Neural cell (in vitro differentiated cells): ENCODE data around the gene DDX24. TPM values are rescaled to one million over a fixed set of nuclear protein-coding genes. Genes with fewer than 3 reads are reported as not detected.

Experiments
- H2AFZ ChIP-seq: fragments of 200-600, 300-800 bp; sonication (generic), shearing (Covaris generic); 2 replicates; pipeline ENCODE4 v1.6.0; 2014; ENCODE audit warnings: low read depth, mild to moderate bottlenecking, antibody characterized with exemption, low read length, moderate library complexity
- H3F3A ChIP-seq: fragments of 200-600 bp; shearing (Covaris generic); 2 replicates; pipeline ENCODE4 v1.6.1; 2016; ENCODE audit warnings: mild to moderate bottlenecking, moderate library complexity, mixed read lengths, antibody characterized with exemption, low read length; ENCODE audit not compliant: insufficient read depth, poor library complexity, severe bottlenecking
- H3K27ac ChIP-seq: fragments of 200-600, 300-800 bp; sonication (generic), shearing (Covaris generic); 2 replicates; pipeline ENCODE4 v1.5.1; 2014; ENCODE audit warnings: mild to moderate bottlenecking, low read length, moderate library complexity
- H3K27me3 ChIP-seq: fragments of 300-800, 200-600 bp; sonication (generic), shearing (Covaris generic); 2 replicates; pipeline ENCODE4 v1.6.0; 2014; ENCODE audit warnings: mild to moderate bottlenecking, low read depth, low read length, moderate library complexity; ENCODE audit not compliant: insufficient read depth
- H3K36me3 ChIP-seq: fragments of 300-800, 200-600 bp; sonication (generic), shearing (Covaris generic); 2 replicates; pipeline ENCODE4 v1.5.1; 2014; ENCODE audit warnings: mild to moderate bottlenecking, antibody characterized with exemption, low read length, moderate library complexity; ENCODE audit not compliant: insufficient read depth
- H3K4me2 ChIP-seq: fragments of 300-800, 200-600 bp; sonication (generic), shearing (Covaris generic); 2 replicates; pipeline ENCODE4 v1.6.0; 2014; ENCODE audit warnings: mild to moderate bottlenecking, low read length
- H3K4me3 ChIP-seq: fragments of 300-800, 200-600 bp; sonication (generic), shearing (Covaris generic); 2 replicates; pipeline ENCODE4 v1.5.1; 2014; ENCODE audit warnings: mild to moderate bottlenecking, low read length, moderate library complexity
- H3K79me2 ChIP-seq: fragments of 200-600 bp; shearing (Covaris generic); replicated peaks from 2 replicates; pipeline ENCODE4 v1.6.0; 2014; ENCODE audit warnings: mild to moderate bottlenecking, low read length, moderate library complexity; ENCODE audit not compliant: insufficient read depth
- H3K9ac ChIP-seq: fragments of 300-800, 200-600 bp; sonication (generic), shearing (Covaris generic); 2 replicates; pipeline ENCODE4 v1.6.1; 2016; ENCODE audit warnings: mild to moderate bottlenecking, low read length, mixed read lengths
- H3K9me2 ChIP-seq: fragments of 200-600 bp; shearing (Covaris generic); 2 replicates; pipeline ENCODE4 v1.6.1; 2016; ENCODE audit warnings: mild to moderate bottlenecking, low read length, mixed read lengths; ENCODE audit not compliant: insufficient read depth
- H3K9me3 ChIP-seq: fragments of 200-600, 300-800 bp; sonication (generic), shearing (Covaris generic); 2 replicates; pipeline ENCODE4 v1.6.1; 2016; ENCODE audit warnings: mild to moderate bottlenecking, mixed run types, low read length, moderate library complexity, mixed read lengths
- H4K20me1 ChIP-seq: fragments of 200-600 bp; shearing (Covaris generic); 2 replicates; pipeline ENCODE4 v1.6.1; 2016; ENCODE audit warnings: mild to moderate bottlenecking, mixed run types; ENCODE audit not compliant: insufficient read depth
- CTCF ChIP-seq: fragments of 450-650 bp; IDR thresholded peaks from 2 replicates; pipeline ENCODE4 v1.5.1; 2014; ENCODE audit warnings: antibody characterized with exemption, mild to moderate bottlenecking, moderate library complexity; ENCODE audit not compliant: poor library complexity, severe bottlenecking
- EP300 ChIP-seq: fragments of 450-650 bp; conservative IDR thresholded peaks from 2 replicates; pipeline ENCODE4 v1.6.1; 2014; ENCODE audit warnings: antibody characterized with exemption, mild to moderate bottlenecking, moderate library complexity; ENCODE audit not compliant: poor library complexity, severe bottlenecking
- EZH2 ChIP-seq: fragments of 200-600, 300-800 bp; shearing (Covaris generic), sonication (generic); IDR thresholded peaks from 2 replicates; pipeline ENCODE4 v1.6.1; 2014; ENCODE audit warnings: antibody characterized with exemption, low read length, borderline replicate concordance, mild to moderate bottlenecking; ENCODE audit not compliant: insufficient read depth, poor library complexity, severe bottlenecking
- MXI1 ChIP-seq: fragments of 450-650 bp; conservative IDR thresholded peaks from 2 replicates; pipeline ENCODE4 v1.6.1; 2014; ENCODE audit warnings: antibody characterized with exemption, mild to moderate bottlenecking; ENCODE audit not compliant: poor library complexity, severe bottlenecking
- POLR2AphosphoS5 ChIP-seq: IDR thresholded peaks from 2 replicates; pipeline ENCODE4 v1.6.1; 2012
- RAD21 ChIP-seq: fragments of 450-650 bp; conservative IDR thresholded peaks from 2 replicates; pipeline ENCODE4 v1.6.1; 2014; ENCODE audit warnings: antibody characterized with exemption, mild to moderate bottlenecking, moderate library complexity
- SMC3 ChIP-seq: fragments of 450-650 bp; conservative IDR thresholded peaks from 2 replicates; pipeline ENCODE4 v1.6.1; 2014; ENCODE audit warnings: antibody characterized with exemption, mild to moderate bottlenecking, moderate library complexity; ENCODE audit not compliant: poor library complexity
- TAF1 ChIP-seq: IDR thresholded peaks from 2 replicates; pipeline ENCODE4 v1.6.1; 2012; ENCODE audit warnings: low read depth
- polyA plus RNA-seq: library from polyadenylated mRNA; depleted of rRNA; stranded (reverse); fragments of >200 nt; gene quantifications from 2 replicates; pipeline ENCODE4 v1.2.3, GENCODE V29; 2014
- TF ChIP-seq, protein P1 (sequence below): IDR thresholded peaks from 2 replicates; pipeline ENCODE4 v1.6.1; 2012; ENCODE audit warnings: borderline replicate concordance

The DDX24 gene
- polyA plus RNA-seq, 1 donor from 2014 or later: 177 TPM

DNA sequence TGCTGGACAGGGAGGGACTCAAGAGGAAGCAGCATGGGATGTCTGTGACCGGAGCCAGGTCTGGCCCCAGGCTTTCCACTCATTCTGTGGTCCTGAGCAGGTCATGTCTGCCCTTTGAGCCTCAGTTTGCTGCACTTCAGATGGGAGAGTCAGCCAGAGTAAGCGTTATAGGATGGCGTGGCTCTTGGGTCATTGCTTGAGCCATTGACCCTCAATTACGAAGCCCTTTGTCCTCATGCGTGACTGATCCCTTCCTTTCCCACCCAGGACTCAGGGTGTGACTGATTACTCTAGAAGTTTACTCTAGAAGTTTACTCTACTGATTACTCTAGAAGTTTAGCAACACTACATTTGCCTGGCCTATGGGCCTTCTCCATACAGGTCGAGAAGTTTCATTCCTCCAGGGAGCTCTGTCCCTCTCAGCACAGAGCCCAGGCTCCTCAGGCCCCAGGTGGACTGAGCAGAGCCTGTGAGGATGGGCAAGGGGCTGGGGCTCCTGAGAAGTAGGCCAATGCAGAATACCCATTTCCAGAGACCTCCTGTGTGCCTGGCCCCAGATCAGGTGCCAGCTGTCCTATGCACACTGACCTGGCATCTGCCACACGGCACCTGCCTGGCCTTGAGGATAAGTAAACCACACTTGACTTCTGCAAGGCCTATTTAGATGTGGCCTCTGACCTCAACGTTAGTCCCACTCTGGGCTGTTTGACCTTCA, 21.9 kb upstream of the DDX24 start:
- TF ChIP-seq RAD21: no peak
- no peaks in the 10 kb centered on the region for H4K20me1 ChIP-seq

DNA sequence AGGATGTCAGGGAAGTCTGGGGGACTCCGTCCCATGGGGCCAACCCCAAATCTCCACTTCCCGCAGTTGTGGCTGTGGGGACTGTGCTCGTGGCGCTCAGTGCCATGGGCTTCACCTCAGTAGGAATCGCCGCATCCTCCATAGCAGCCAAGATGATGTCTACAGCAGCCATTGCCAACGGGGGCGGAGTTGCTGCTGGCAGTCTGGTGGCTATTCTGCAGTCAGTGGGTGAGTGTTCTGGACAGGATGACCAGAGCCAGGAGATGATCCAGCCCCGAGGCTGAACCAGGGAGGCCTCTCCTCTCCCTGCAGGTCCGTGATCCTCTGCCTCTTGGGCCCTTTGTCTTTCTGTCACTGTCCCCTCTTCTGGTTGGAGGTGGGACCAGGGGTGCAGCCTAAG, 20.7 kb upstream of the DDX24 start:
- H3K27ac ChIP-seq: no peak overlapping the region
- TF ChIP-seq MXI1 (no peak), RAD21 (no peak), SMC3 (no peak), EZH2 (no peak)
- no peak overlapping the region for H2AFZ ChIP-seq
- H3K9me2 ChIP-seq: no peaks in the 10 kb centered on the region
- no peaks in the 10 kb centered on the region for H3K27me3 ChIP-seq
- no peak overlapping the region for H3K4me3 ChIP-seq
- H3K36me3 ChIP-seq: no peaks in the 10 kb centered on the region
- no peaks in the 10 kb centered on the region for H3K9me3 ChIP-seq
- no peaks in the 10 kb centered on the region for H3F3A ChIP-seq
- no peaks in the 10 kb centered on the region for H4K20me1 ChIP-seq
- no peak overlapping the region for H3K4me2 ChIP-seq
- no peaks in the 10 kb centered on the region for H3K79me2 ChIP-seq
- no peak overlapping the region for H3K9ac ChIP-seq

More for the DNA sequence above, 21.9 kb upstream of the DDX24 start:
- no peaks in the 10 kb centered on the region for H3K36me3 ChIP-seq
- no peaks in the 10 kb centered on the region for H3K79me2 ChIP-seq
- no peaks in the 10 kb centered on the region for H3K9me2 ChIP-seq
- no peaks in the 10 kb centered on the region for H3K9me3 ChIP-seq
- H3K4me3 ChIP-seq: no peak overlapping the region
- H3K27me3 ChIP-seq: no peaks in the 10 kb centered on the region
- H2AFZ ChIP-seq: no peak overlapping the region
- no peak overlapping the region for H3K4me2 ChIP-seq
- no peak overlapping the region for H3K9ac ChIP-seq
- H3F3A ChIP-seq: no peaks in the 10 kb centered on the region
- H3K27ac ChIP-seq: no peak overlapping the region

- H3K4me3 ChIP-seq: no peak overlapping the region
- H3K27me3 ChIP-seq: no peaks in the 10 kb centered on the region
- H2AFZ ChIP-seq: no peak overlapping the region
- H3K79me2 ChIP-seq: no peaks in the 10 kb centered on the region
- H3K36me3 ChIP-seq: no peaks in the 10 kb centered on the region
- TF ChIP-seq CTCF (no peak), MXI1 (no peak)
- no peaks in the 10 kb centered on the region for H3K9me2 ChIP-seq
- no peaks in the 10 kb centered on the region for H3K9me3 ChIP-seq
- H3F3A ChIP-seq: no peaks in the 10 kb centered on the region
- H3K9ac ChIP-seq: no peak overlapping the region
- no peaks in the 10 kb centered on the region for H4K20me1 ChIP-seq
- no peak overlapping the region for H3K4me2 ChIP-seq
- no peak overlapping the region for H3K27ac ChIP-seq
Observed at GRCh38 chr14:94100847-94101246, 19.8 kb upstream of the DDX24 start.

DNA sequence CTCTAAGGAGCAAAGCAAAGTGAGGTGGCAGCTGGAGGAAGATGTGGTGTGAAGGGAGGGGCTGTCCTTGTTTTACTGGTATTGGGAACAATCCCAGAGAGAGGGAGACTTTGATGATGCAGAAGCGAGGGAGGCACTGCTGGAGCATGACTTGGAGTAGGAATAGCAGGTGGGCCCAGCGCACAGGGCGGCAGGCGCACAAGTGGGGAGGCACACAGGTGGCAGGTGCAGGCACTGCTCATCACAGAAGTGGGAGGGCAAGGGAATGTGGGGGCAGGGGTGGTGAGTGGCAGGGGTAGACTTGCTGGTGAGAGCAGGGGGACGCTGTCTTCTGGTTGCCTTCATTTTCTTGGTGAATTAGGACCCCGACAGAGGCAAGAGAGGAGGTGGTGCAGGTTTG, 18.0 kb upstream of the DDX24 start:
- Histone ChIP-seq H4K20me1 (no peaks in the 10 kb centered on the region), H3K27me3 (no peaks in the 10 kb centered on the region), H3F3A (no peaks in the 10 kb centered on the region), H3K9me2 (no peaks in the 10 kb centered on the region), H3K4me3 (no peak overlapping the region), H2AFZ (no peak overlapping the region), H3K9me3 (no peaks in the 10 kb centered on the region), H3K4me2 (no peak overlapping the region), H3K79me2 (no peaks in the 10 kb centered on the region), H3K36me3 (no peaks in the 10 kb centered on the region), H3K27ac (no peak overlapping the region), H3K9ac (no peak overlapping the region)
- TF ChIP-seq RAD21: no peak
- TF ChIP-seq EZH2: no peak
- no peak for TF ChIP-seq TAF1
- TF ChIP-seq POLR2AphosphoS5: no peak
- TF ChIP-seq SMC3: no peak
- TF ChIP-seq, protein P1, sequence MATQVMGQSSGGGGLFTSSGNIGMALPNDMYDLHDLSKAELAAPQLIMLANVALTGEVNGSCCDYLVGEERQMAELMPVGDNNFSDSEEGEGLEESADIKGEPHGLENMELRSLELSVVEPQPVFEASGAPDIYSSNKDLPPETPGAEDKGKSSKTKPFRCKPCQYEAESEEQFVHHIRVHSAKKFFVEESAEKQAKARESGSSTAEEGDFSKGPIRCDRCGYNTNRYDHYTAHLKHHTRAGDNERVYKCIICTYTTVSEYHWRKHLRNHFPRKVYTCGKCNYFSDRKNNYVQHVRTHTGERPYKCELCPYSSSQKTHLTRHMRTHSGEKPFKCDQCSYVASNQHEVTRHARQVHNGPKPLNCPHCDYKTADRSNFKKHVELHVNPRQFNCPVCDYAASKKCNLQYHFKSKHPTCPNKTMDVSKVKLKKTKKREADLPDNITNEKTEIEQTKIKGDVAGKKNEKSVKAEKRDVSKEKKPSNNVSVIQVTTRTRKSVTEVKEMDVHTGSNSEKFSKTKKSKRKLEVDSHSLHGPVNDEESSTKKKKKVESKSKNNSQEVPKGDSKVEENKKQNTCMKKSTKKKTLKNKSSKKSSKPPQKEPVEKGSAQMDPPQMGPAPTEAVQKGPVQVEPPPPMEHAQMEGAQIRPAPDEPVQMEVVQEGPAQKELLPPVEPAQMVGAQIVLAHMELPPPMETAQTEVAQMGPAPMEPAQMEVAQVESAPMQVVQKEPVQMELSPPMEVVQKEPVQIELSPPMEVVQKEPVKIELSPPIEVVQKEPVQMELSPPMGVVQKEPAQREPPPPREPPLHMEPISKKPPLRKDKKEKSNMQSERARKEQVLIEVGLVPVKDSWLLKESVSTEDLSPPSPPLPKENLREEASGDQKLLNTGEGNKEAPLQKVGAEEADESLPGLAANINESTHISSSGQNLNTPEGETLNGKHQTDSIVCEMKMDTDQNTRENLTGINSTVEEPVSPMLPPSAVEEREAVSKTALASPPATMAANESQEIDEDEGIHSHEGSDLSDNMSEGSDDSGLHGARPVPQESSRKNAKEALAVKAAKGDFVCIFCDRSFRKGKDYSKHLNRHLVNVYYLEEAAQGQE: no peak
- no peak for TF ChIP-seq EP300
- no peak for TF ChIP-seq MXI1
- no peak for TF ChIP-seq CTCF
